Measurements from ENCODE around the gene NR2C2AP. TPM values are rescaled to one million over a fixed set of nuclear protein-coding genes. Genes with fewer than 3 reads are reported as not detected.
"Not testable (repeated sequence)": the region's sequence is repeated elsewhere in the genome, so short reads cannot be mapped to it uniquely, and the experiment has no call there.

Gene NR2C2AP
- total and polyA plus RNA-seq, 2 donors (not counting 1 experiment from before 2014, with no cell fraction given) = 27.4 to 29.3 TPM

- Mint-ChIP-seq H3K27ac (no peak overlapping the region), H3K27me3 (peaks cover 11% of the 10 kb centered on the region), H3K4me1 (peaks cover 6% of the 10 kb centered on the region), H3K4me3 (no peak overlapping the region), H3K9me3 (ENCODE audit: insufficient read depth) (no peaks in the 10 kb centered on the region)
- peaks cover 0 to 32% (median 9%) of the 10 kb centered on the region in 4 experiments for H3K27me3 ChIP-seq (replicated peaks in 1 of 4; ENCODE audit: control extremely low read depth in 1 of 4, control insufficient read depth in 3 of 4, insufficient read depth in 4 of 4, low read length in 3 of 4)
- no CpG with 5 or more reads among the region's 5 CpGs for WGBS (ENCODE audit: insufficient coverage)
- H3K4me3 ChIP-seq (ENCODE audit: control extremely low read depth in 1 of 5, extremely low read depth in 1 of 5, insufficient read depth in 1 of 5, low read depth in 2 of 5, low read length in 4 of 5) = no peak overlapping the region
- ATAC-seq (ENCODE audit: low read depth) (no peak), DNase-seq (no peak)
- CTCF ChIA-PET = no interaction called here
- TF ChIP-seq CTCF (IDR thresholded peaks at IDR 0.05) (no peak), EZH2 (IDR thresholded peaks at IDR 0.05; ENCODE audit: borderline replicate concordance, insufficient read depth, low read depth, low read length, poor library complexity, severe bottlenecking) (no peak)
- intact Hi-C loops (cut with micrococcal nuclease) = no loop called here
- peaks cover 0 to 5% (median 0%) of the 10 kb centered on the region in 3 donors for H3K9me3 ChIP-seq (ENCODE audit: control extremely low read depth in 1 of 3, control insufficient read depth in 2 of 3, insufficient read depth in 1 of 3, low read length in 2 of 3)
- H2AFZ ChIP-seq (ENCODE audit: insufficient read depth, low read depth, low read length, poor library complexity, severe bottlenecking) = no peak overlapping the region
- no peak overlapping the region for H3K9ac ChIP-seq (ENCODE audit: low read length)
- no peak overlapping the region for H3K27ac ChIP-seq (ENCODE audit: low read length in 2 of 2)
- no peaks in the 10 kb centered on the region for H3K79me2 ChIP-seq (ENCODE audit: control insufficient read depth, insufficient read depth, low read length)
- H3K4me2 ChIP-seq (replicated peaks; ENCODE audit: low read depth, low read length, poor library complexity, severe bottlenecking) = no peak overlapping the region
- POLR2A ChIA-PET = no interaction called here
- H3K4me1 ChIP-seq (ENCODE audit: control insufficient read depth in 2 of 2, insufficient read depth in 2 of 2, low read length in 2 of 2) = peaks cover 10% of the 10 kb centered on the region in 2 donors
- H3K36me3 ChIP-seq (replicated peaks in 1 of 2; ENCODE audit: control extremely low read depth in 1 of 2, control insufficient read depth in 1 of 2, extremely low read depth in 1 of 2, insufficient read depth in 2 of 2, low read length in 1 of 2) = no peaks in the 10 kb centered on the region
- no peaks in the 10 kb centered on the region for H4K20me1 ChIP-seq (ENCODE audit: control insufficient read depth, insufficient read depth, low read length, poor library complexity, severe bottlenecking)
Observed at GRCh38 chr19:19223060-19223459, 19.8 kb upstream of the NR2C2AP start.

- H3K9me3 Mint-ChIP-seq (ENCODE audit: insufficient read depth); H3K4me3 Mint-ChIP-seq; H3K4me3 ChIP-seq (ENCODE audit: control extremely low read depth in 1 of 5, extremely low read depth in 1 of 5, insufficient read depth in 1 of 5, low read depth in 2 of 5, low read length in 4 of 5); H3K4me1 Mint-ChIP-seq; POLR2A ChIA-PET; H2AFZ ChIP-seq (ENCODE audit: insufficient read depth, low read depth, low read length, poor library complexity, severe bottlenecking); H3K27ac ChIP-seq (ENCODE audit: low read length in 2 of 2); H3K4me1 ChIP-seq (ENCODE audit: control insufficient read depth in 2 of 2, insufficient read depth in 2 of 2, low read length in 2 of 2); ATAC-seq (ENCODE audit: low read depth); DNase-seq; H3K9me3 ChIP-seq (ENCODE audit: control extremely low read depth in 1 of 3, control insufficient read depth in 2 of 3, insufficient read depth in 1 of 3, low read length in 2 of 3); H3K27ac Mint-ChIP-seq; H4K20me1 ChIP-seq (ENCODE audit: control insufficient read depth, insufficient read depth, low read length, poor library complexity, severe bottlenecking); H3K9ac ChIP-seq (ENCODE audit: low read length); H3K4me2 ChIP-seq (replicated peaks; ENCODE audit: low read depth, low read length, poor library complexity, severe bottlenecking); H3K79me2 ChIP-seq (ENCODE audit: control insufficient read depth, insufficient read depth, low read length); H3K36me3 ChIP-seq (replicated peaks in 1 of 2; ENCODE audit: control extremely low read depth in 1 of 2, control insufficient read depth in 1 of 2, extremely low read depth in 1 of 2, insufficient read depth in 2 of 2, low read length in 1 of 2); CTCF ChIA-PET: not testable (repeated sequence)
- WGBS (ENCODE audit: insufficient coverage) = 94% methylated on average over 6 of the region's 8 CpGs
- peaks cover 0 to 26% (median 6%) of the 10 kb centered on the region in 4 experiments for H3K27me3 ChIP-seq (replicated peaks in 1 of 4; ENCODE audit: control extremely low read depth in 1 of 4, control insufficient read depth in 3 of 4, insufficient read depth in 4 of 4, low read length in 3 of 4)
- H3K27me3 Mint-ChIP-seq = peaks cover 16% of the 10 kb centered on the region
- intact Hi-C loops (cut with micrococcal nuclease) = loop anchor here (1.0 kb wide), 1 partner anchor 14 kb away; no protein-coding TSS in a partner anchor
Observed at GRCh38 chr19:19221000-19221399, 17.8 kb upstream of the NR2C2AP start.
